Neural progenitor cell (in vitro differentiated cells): ENCODE measurements around the gene CREBRF. TPM values are rescaled to one million over a fixed set of nuclear protein-coding genes. Genes with fewer than 3 reads are reported as not detected.

Experiments used
- DNase-seq: peaks from one replicate; pipeline ENCODE4 v3.0.0-alpha.2; 2016; ENCODE audit warnings: low spot score
- H2AFZ ChIP-seq: fragments of 200-600 bp; sonication (generic); replicated peaks from 2 replicates; pipeline ENCODE4 v1.6.1; 2016; ENCODE audit warnings: antibody characterized with exemption
- H3F3A ChIP-seq: fragments of 200-600 bp; sonication (generic); 2 replicates; pipeline ENCODE4 v1.6.1; 2016; ENCODE audit warnings: antibody characterized with exemption, low read depth
- H3K27ac ChIP-seq: fragments of 200-600 bp; sonication (generic); 2 replicates; pipeline ENCODE4 v1.5.1; 2016; ENCODE audit warnings: mild to moderate bottlenecking
- H3K27me3 ChIP-seq: fragments of 200-600 bp; sonication (generic); 2 replicates; pipeline ENCODE4 v1.6.1; 2016; ENCODE audit warnings: mild to moderate bottlenecking, moderate library complexity
- H3K36me3 ChIP-seq: fragments of 200-600 bp; sonication (generic); 2 replicates; pipeline ENCODE4 v1.5.1; 2016
- H3K4me1 ChIP-seq: fragments of 200-600 bp; sonication (generic); 2 replicates; pipeline ENCODE4 v1.6.1; 2016; ENCODE audit warnings: mixed run types
- H3K4me2 ChIP-seq: fragments of 200-600 bp; sonication (generic); 2 replicates; pipeline ENCODE4 v1.6.1; 2016
- H3K4me3 ChIP-seq: fragments of 200-600 bp; sonication (generic); 2 replicates; pipeline ENCODE4 v1.5.1; 2016
- H3K79me2 ChIP-seq: fragments of 200-600 bp; sonication (generic); 2 replicates; pipeline ENCODE4 v1.6.1; 2016; ENCODE audit warnings: low read depth
- H3K9ac ChIP-seq: fragments of 200-600 bp; sonication (generic); 2 replicates; pipeline ENCODE4 v1.6.1; 2016
- H3K9me3 ChIP-seq: fragments of 200-600 bp; sonication (generic); 2 replicates; pipeline ENCODE4 v1.5.1; 2016; ENCODE audit warnings: low read depth
- H4K20me1 ChIP-seq: fragments of 200-600 bp; sonication (generic); 2 replicates; pipeline ENCODE4 v1.6.1; 2016; ENCODE audit warnings: low read depth
- H3K27ac Mint-ChIP-seq: 3 replicates; pipeline ENCODE4 v1.8.0; 2021; ENCODE audit warnings: mixed read lengths
- H3K27me3 Mint-ChIP-seq: 2 replicates; pipeline ENCODE4 v1.8.0; 2022; ENCODE audit warnings: low read depth, mild to moderate bottlenecking, inconsistent platforms, moderate library complexity, mixed read lengths; ENCODE audit not compliant: insufficient read depth
- H3K36me3 Mint-ChIP-seq: 3 replicates; pipeline ENCODE4 v1.8.0; 2021; ENCODE audit warnings: mixed read lengths
- H3K4me1 Mint-ChIP-seq: 3 replicates; pipeline ENCODE4 v1.8.0; 2021; ENCODE audit warnings: mixed read lengths
- H3K4me3 Mint-ChIP-seq: 3 replicates; pipeline ENCODE4 v1.8.0; 2021; ENCODE audit warnings: mild to moderate bottlenecking, moderate library complexity, mixed read lengths
- H3K9me3 Mint-ChIP-seq: 3 replicates; pipeline ENCODE4 v1.8.0; 2020; ENCODE audit warnings: mixed read lengths
- EZH2 ChIP-seq: fragments of 200-600 bp; sonication (generic); IDR thresholded peaks from 2 replicates; pipeline ENCODE4 v1.6.1; 2017; ENCODE audit warnings: antibody characterized with exemption, mild to moderate bottlenecking, moderate library complexity
- EZH2phosphoT487 ChIP-seq: fragments of 200-600 bp; sonication (generic); IDR thresholded peaks from 2 replicates; pipeline ENCODE4 v1.6.1; 2017; ENCODE audit warnings: antibody characterized with exemption
- total RNA-seq: library from RNA; depleted of rRNA; stranded (reverse); fragments of >200 nt; gene quantifications from 2 replicates; pipeline ENCODE4 v1.2.3, GENCODE V29; 2015; ENCODE audit warnings: low replicate concordance
- TF ChIP-seq, protein P1 (sequence below): fragments of 200-600 bp; sonication (generic); IDR thresholded peaks from 2 replicates; pipeline ENCODE4 v1.5.1; 2017; ENCODE audit warnings: antibody characterized with exemption, mild to moderate bottlenecking

The CREBRF gene
- total RNA-seq, 1 donor from 2014 or later = 14.3 TPM

DNA sequence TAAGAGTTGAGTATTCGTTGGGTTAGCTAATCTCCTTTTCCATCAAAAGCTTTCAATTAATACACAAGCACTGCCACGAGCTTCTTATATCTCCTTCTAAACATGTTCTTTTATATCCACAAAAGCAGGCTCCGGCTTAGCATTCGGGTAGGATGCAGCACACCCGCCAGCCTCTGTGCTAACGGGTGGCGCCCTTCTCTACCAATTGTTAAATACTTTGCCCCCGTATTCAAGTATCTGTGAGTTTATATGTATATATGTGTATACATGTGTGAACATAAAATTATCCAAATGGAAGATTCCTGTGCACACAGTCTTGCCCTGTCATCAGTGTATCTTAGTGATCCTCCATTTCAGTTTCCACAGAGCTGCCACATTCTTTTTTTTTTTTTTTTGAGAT lies 116.0 kb downstream of the CREBRF start:
- no peaks in the 10 kb centered on the region for H3K27me3 ChIP-seq
- no peaks in the 10 kb centered on the region for H4K20me1 ChIP-seq
- no peaks in the 10 kb centered on the region for H3K4me1 Mint-ChIP-seq
- H3K79me2 ChIP-seq = no peaks in the 10 kb centered on the region
- TF ChIP-seq, protein P1, sequence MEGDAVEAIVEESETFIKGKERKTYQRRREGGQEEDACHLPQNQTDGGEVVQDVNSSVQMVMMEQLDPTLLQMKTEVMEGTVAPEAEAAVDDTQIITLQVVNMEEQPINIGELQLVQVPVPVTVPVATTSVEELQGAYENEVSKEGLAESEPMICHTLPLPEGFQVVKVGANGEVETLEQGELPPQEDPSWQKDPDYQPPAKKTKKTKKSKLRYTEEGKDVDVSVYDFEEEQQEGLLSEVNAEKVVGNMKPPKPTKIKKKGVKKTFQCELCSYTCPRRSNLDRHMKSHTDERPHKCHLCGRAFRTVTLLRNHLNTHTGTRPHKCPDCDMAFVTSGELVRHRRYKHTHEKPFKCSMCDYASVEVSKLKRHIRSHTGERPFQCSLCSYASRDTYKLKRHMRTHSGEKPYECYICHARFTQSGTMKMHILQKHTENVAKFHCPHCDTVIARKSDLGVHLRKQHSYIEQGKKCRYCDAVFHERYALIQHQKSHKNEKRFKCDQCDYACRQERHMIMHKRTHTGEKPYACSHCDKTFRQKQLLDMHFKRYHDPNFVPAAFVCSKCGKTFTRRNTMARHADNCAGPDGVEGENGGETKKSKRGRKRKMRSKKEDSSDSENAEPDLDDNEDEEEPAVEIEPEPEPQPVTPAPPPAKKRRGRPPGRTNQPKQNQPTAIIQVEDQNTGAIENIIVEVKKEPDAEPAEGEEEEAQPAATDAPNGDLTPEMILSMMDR = no peak
- TF ChIP-seq EZH2 (no peak), EZH2phosphoT487 (no peak)
- no peaks in the 10 kb centered on the region for H3K9me3 ChIP-seq
- no peak for DNase-seq
- H2AFZ ChIP-seq = no peak overlapping the region
- H3K27ac ChIP-seq = no peak overlapping the region
- no peak overlapping the region for H3K27ac Mint-ChIP-seq
- no peak overlapping the region for H3K4me2 ChIP-seq
- H3K9ac ChIP-seq = no peak overlapping the region
- peaks cover 10% of the 10 kb centered on the region for H3K27me3 Mint-ChIP-seq
- H3K4me3 Mint-ChIP-seq = no peak overlapping the region
- H3K4me1 ChIP-seq = peaks cover 16% of the 10 kb centered on the region
- peaks cover 5% of the 10 kb centered on the region for H3F3A ChIP-seq
- H3K36me3 ChIP-seq = no peaks in the 10 kb centered on the region
- H3K36me3 Mint-ChIP-seq = no peaks in the 10 kb centered on the region
- H3K9me3 Mint-ChIP-seq = peaks cover 2% of the 10 kb centered on the region
- H3K4me3 ChIP-seq = no peak overlapping the region

DNA sequence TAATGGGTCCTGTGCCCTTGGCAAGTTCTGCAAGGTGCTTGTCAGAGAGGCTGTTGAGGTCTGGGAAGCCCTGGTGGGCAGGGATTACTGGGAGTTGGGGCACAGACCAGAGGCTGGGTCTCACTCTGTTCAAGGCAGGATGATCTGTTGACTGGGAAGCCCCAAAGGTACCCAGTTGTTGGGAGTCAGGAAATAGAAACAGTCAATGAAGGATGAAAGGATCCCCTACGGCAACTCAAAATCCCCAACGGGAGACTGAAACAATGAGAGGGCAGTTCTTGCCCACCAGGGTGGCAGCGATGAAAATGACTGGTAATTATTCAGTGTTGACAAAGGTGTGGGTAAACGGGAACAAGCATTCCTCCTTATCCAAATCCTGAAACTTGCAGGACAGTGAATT lies 119.4 kb downstream of the CREBRF start:
- no peak overlapping the region for H3K27ac ChIP-seq
- no peaks in the 10 kb centered on the region for H3F3A ChIP-seq
- DNase-seq = peak; percentile 8
- peaks cover 7% of the 10 kb centered on the region for H3K4me1 Mint-ChIP-seq
- no peaks in the 10 kb centered on the region for H3K36me3 ChIP-seq
- H3K4me1 ChIP-seq = peaks cover 7% of the 10 kb centered on the region
- peaks cover 2% of the 10 kb centered on the region for H3K9me3 Mint-ChIP-seq
- H3K4me3 Mint-ChIP-seq = no peak overlapping the region
- H3K27ac Mint-ChIP-seq = no peak overlapping the region
- H2AFZ ChIP-seq = peak overlapping the region; percentile 45
- no peaks in the 10 kb centered on the region for H3K27me3 ChIP-seq
- H3K9ac ChIP-seq = no peak overlapping the region
- H3K27me3 Mint-ChIP-seq = peaks cover 10% of the 10 kb centered on the region
- H3K4me2 ChIP-seq = no peak overlapping the region
- no peaks in the 10 kb centered on the region for H3K36me3 Mint-ChIP-seq
- no peaks in the 10 kb centered on the region for H3K9me3 ChIP-seq
- no peaks in the 10 kb centered on the region for H3K79me2 ChIP-seq
- no peaks in the 10 kb centered on the region for H4K20me1 ChIP-seq
- TF ChIP-seq, protein P1 = no peak
- TF ChIP-seq EZH2phosphoT487 (no peak), EZH2 (no peak)
- H3K4me3 ChIP-seq = no peak overlapping the region

DNA sequence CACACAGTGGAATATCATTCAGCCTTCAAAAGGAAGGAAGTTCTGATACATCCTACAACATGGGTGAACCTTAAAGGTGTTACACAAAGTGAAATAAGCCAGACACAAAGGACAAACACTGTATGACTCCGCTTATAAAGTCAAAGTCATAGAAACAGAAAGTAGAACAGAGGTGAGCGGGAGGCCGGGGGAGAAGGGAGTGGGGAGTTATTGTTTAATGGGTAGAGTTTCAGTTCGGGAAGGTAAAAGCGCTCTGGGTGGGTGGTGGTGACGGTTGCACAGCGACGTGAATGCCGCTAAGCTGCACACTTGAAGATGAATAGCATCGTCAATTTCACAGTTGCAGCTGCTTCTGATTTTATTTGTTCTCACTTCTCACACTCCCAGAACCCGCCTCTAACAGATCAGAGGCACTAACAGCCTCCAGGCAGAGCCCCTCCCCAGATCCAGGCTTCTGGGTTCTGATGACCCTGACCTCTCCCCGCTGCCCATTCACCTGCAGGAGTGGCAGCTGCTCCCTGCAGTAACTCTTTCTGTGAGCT lies 122.3 kb downstream of the CREBRF start:
- Histone ChIP-seq H3K4me1 (peaks cover 7% of the 10 kb centered on the region), H3K4me2 (no peak overlapping the region), H3K9me3 (no peaks in the 10 kb centered on the region), H2AFZ (no peak overlapping the region), H3K79me2 (no peaks in the 10 kb centered on the region), H3K36me3 (no peaks in the 10 kb centered on the region), H3K4me3 (no peak overlapping the region), H3K9ac (no peak overlapping the region), H4K20me1 (no peaks in the 10 kb centered on the region), H3K27ac (no peak overlapping the region), H3K27me3 (no peaks in the 10 kb centered on the region), H3F3A (no peaks in the 10 kb centered on the region)
- Mint-ChIP-seq H3K27me3 (peaks cover 9% of the 10 kb centered on the region), H3K4me3 (no peak overlapping the region), H3K27ac (peak overlapping the region; percentile 73), H3K9me3 (no peaks in the 10 kb centered on the region), H3K4me1 (peaks cover 7% of the 10 kb centered on the region), H3K36me3 (no peaks in the 10 kb centered on the region)
- TF ChIP-seq EZH2phosphoT487 (no peak), EZH2 (no peak)
- TF ChIP-seq, protein P1 = no peak
- no peak for DNase-seq
